ENCODE data around the gene INPP4B. TPM values are rescaled to one million over a fixed set of nuclear protein-coding genes. Genes with fewer than 3 reads are reported as not detected.

The INPP4B gene
- total RNA-seq, 1 experiment from 2014 or later = 53.7 TPM

DNA sequence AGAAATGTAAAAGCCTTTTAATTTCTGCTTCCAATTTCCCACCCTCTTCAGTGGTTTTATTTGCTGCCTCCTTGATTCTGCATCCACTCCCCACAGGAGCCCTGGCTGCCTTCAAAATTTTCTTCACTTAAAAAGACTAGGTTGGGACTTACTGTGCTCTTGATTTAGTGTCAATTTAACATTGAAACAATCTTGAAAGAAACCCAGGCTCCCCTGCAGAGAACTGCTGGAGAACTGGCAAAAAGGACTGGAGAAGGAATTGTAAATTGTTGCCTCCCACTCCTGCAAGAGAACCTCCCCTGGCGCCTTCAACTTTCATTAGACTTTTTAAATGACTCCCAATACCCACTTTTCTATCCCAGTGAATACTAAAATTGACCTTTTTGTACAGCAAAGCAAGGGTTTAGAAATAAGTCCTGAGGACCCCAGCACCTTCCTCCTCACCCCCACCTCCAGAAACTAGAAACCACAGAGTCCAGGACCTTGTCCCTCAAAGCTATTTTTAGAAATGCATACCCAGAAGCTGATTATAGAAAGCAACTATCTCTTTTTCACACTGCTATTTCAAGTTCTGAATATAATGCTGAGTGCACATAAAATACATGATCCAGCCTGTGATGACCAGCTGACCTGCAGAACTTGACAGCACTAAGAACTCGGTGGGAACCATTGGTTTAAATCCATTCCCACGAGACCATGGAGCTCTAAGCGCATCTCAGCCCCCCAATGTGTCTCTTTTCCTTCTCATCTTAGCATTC, 155.5 kb downstream of the INPP4B start:
- no peaks in the 10 kb centered on the region for H3K27me3 ChIP-seq (ENCODE audit: insufficient read depth, low read depth)
- CTCF ChIA-PET = no interaction called here
- no peak for DNase-seq
- no peaks in the 10 kb centered on the region for H3K4me1 ChIP-seq (replicated peaks; ENCODE audit: insufficient read depth)
- H3K9me3 ChIP-seq (ENCODE audit: insufficient read depth, low read depth) = no peaks in the 10 kb centered on the region
- H3K27ac ChIP-seq = no peak overlapping the region
- no peaks in the 10 kb centered on the region for H3F3A ChIP-seq (ENCODE audit: insufficient read depth, low read depth)
- no peak overlapping the region for H3K4me2 ChIP-seq
- no TSS peak for BruUV-seq (replicated peaks)
- H2AFZ ChIP-seq = no peak overlapping the region
- intact Hi-C loops (cut with micrococcal nuclease; ENCODE audit: unreplicated experiment) = no loop called here
- POLR2A ChIA-PET (ENCODE audit: unreplicated experiment) = no interaction called here
- H3K4me3 ChIP-seq = no peak overlapping the region
- H3K9me2 ChIP-seq (ENCODE audit: insufficient read depth) = no peaks in the 10 kb centered on the region
- H4K20me1 ChIP-seq (ENCODE audit: insufficient read depth) = no peaks in the 10 kb centered on the region
- no peaks in the 10 kb centered on the region for H3K79me2 ChIP-seq (ENCODE audit: low read depth)
- TF ChIP-seq, protein P1, sequence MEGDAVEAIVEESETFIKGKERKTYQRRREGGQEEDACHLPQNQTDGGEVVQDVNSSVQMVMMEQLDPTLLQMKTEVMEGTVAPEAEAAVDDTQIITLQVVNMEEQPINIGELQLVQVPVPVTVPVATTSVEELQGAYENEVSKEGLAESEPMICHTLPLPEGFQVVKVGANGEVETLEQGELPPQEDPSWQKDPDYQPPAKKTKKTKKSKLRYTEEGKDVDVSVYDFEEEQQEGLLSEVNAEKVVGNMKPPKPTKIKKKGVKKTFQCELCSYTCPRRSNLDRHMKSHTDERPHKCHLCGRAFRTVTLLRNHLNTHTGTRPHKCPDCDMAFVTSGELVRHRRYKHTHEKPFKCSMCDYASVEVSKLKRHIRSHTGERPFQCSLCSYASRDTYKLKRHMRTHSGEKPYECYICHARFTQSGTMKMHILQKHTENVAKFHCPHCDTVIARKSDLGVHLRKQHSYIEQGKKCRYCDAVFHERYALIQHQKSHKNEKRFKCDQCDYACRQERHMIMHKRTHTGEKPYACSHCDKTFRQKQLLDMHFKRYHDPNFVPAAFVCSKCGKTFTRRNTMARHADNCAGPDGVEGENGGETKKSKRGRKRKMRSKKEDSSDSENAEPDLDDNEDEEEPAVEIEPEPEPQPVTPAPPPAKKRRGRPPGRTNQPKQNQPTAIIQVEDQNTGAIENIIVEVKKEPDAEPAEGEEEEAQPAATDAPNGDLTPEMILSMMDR (conservative IDR thresholded peaks at IDR 0.05) = no peak
- no peak for TF ChIP-seq EZH2 (IDR thresholded peaks at IDR 0.05; ENCODE audit: low read depth)
- no peaks in the 10 kb centered on the region; the same call in 1 of the 2 replicates for H3K36me3 ChIP-seq (ENCODE audit: low read depth)

DNA sequence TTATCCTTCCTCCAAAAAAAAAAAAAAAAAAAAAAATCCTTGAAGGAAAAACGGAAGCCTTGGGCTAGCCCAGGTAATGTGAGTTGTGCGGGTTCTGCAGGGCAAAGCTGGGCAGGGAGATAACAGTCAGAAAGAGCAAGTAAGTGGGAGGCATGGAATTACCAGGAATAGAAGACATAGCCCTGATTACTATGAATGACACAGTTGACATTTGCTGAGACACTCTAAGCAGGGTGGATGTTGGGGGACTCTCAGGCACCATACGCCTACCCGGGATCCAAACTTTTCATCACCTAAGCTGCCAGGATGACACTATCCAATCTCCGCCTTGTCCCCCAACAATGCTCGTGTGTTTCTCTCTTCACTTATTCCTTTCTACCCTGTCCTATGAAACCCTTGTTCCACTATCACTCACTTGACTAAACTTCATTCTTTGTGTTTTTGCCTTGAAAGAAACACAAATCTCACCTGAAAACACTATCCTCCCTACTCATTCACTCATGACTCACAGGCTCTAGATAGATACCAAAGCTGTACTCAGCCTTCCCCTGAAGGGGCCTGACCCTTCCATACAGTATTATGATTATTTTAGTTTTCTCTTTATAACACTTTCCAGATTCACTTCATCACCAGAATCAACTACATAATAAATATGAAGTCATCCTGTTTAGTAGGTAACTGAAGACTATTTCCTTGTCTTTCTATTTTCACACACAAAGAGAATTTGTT, 158.4 kb downstream of the INPP4B start:
- H3F3A ChIP-seq (ENCODE audit: insufficient read depth, low read depth) = no peaks in the 10 kb centered on the region
- H3K9me2 ChIP-seq (ENCODE audit: insufficient read depth) = no peaks in the 10 kb centered on the region
- H2AFZ ChIP-seq = no peak overlapping the region
- no peaks in the 10 kb centered on the region; the same call in 1 of the 2 replicates for H3K36me3 ChIP-seq (ENCODE audit: low read depth)
- no peaks in the 10 kb centered on the region for H3K79me2 ChIP-seq (ENCODE audit: low read depth)
- DNase-seq = no peak
- H3K9me3 ChIP-seq (ENCODE audit: insufficient read depth, low read depth) = no peaks in the 10 kb centered on the region
- intact Hi-C loops (cut with micrococcal nuclease; ENCODE audit: unreplicated experiment) = no loop called here
- CTCF ChIA-PET = no interaction called here
- H3K4me2 ChIP-seq = no peak overlapping the region
- POLR2A ChIA-PET (ENCODE audit: unreplicated experiment) = no interaction called here
- H3K27me3 ChIP-seq (ENCODE audit: insufficient read depth, low read depth) = no peaks in the 10 kb centered on the region
- no peak for TF ChIP-seq EZH2 (IDR thresholded peaks at IDR 0.05; ENCODE audit: low read depth)
- TF ChIP-seq, protein P1 (conservative IDR thresholded peaks at IDR 0.05) = no peak
- H3K4me1 ChIP-seq (replicated peaks; ENCODE audit: insufficient read depth) = no peaks in the 10 kb centered on the region
- no TSS peak for BruUV-seq (replicated peaks)
- no peaks in the 10 kb centered on the region for H4K20me1 ChIP-seq (ENCODE audit: insufficient read depth)
- H3K4me3 ChIP-seq = no peak overlapping the region
- no peak overlapping the region for H3K27ac ChIP-seq

DNA sequence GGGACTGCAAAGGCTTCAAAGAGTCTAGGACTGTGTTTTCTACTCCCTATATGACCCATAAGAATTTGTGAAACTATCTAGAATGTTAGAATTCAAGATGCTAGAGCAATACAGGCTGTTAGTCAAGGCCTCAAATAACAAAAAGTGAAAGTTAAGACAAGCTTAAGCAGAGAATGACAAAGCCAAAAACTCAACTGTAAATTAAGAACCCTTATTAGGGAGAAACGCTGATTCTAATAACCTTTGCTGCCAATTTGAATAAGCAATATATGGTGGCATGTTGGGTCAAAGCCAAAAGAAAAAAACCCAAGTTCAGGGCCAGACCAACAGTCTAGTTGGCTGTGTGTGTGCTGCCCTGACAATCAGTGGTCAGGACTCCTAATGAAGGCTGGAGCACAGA, 160.0 kb downstream of the INPP4B start:
- Histone ChIP-seq H3K4me2 (no peak overlapping the region), H3K27ac (no peak overlapping the region), H3K9me3 (ENCODE audit: insufficient read depth, low read depth) (no peaks in the 10 kb centered on the region), H3K4me1 (replicated peaks; ENCODE audit: insufficient read depth) (no peaks in the 10 kb centered on the region), H3K79me2 (ENCODE audit: low read depth) (no peaks in the 10 kb centered on the region), H3K9me2 (ENCODE audit: insufficient read depth) (no peaks in the 10 kb centered on the region), H3K36me3 (ENCODE audit: low read depth) (no peaks in the 10 kb centered on the region; the same call in 1 of the 2 replicates), H3K27me3 (ENCODE audit: insufficient read depth, low read depth) (no peaks in the 10 kb centered on the region), H3K4me3 (no peak overlapping the region), H4K20me1 (ENCODE audit: insufficient read depth) (no peaks in the 10 kb centered on the region), H3F3A (ENCODE audit: insufficient read depth, low read depth) (no peaks in the 10 kb centered on the region), H2AFZ (no peak overlapping the region)
- BruUV-seq (replicated peaks) = no TSS peak
- ChIA-PET POLR2A (ENCODE audit: unreplicated experiment) (no interaction called here), CTCF (no interaction called here)
- no peak for TF ChIP-seq EZH2 (IDR thresholded peaks at IDR 0.05; ENCODE audit: low read depth)
- TF ChIP-seq, protein P1 (conservative IDR thresholded peaks at IDR 0.05) = no peak
- intact Hi-C loops (cut with micrococcal nuclease; ENCODE audit: unreplicated experiment) = no loop called here
- DNase-seq = no peak
